Left lung (tissue), 14 donors: ENCODE measurements around the gene DEPDC4. TPM values are rescaled to one million over a fixed set of nuclear protein-coding genes. Genes with fewer than 3 reads are reported as not detected.
"Not testable (repeated sequence)": the region's sequence is repeated elsewhere in the genome, so short reads cannot be mapped to it uniquely, and the experiment has no call there.

Experiments
- ATAC-seq: fragments of 200-7000 bp; cut with Tn5 transposase; one replicate; pipeline ENCODE4 v1.9.1; 2020; ENCODE audit warnings: moderate library complexity
- DNase-seq, 4 donors: peaks; one replicate each; pipeline ENCODE4 v3.0.0-alpha.2; 2013 to 2020
- H3K27ac ChIP-seq, 2 donors: fragments of 200-600 bp; sonication (generic) in 1 of 2; one replicate each; pipeline versions ENCODE4 v1.5.0 to v1.8.0; 2020 to 2021
- H3K27me3 ChIP-seq, 2 donors: fragments of 200-600 bp; sonication (generic) in 1 of 2; one replicate each; pipeline versions ENCODE4 v1.5.0 to v1.8.0; 2020 to 2021
- H3K36me3 ChIP-seq, 2 donors: fragments of 200-600 bp; sonication (generic) in 1 of 2; one replicate each; pipeline versions ENCODE4 v1.5.0 to v1.8.0; 2020 to 2021
- H3K4me1 ChIP-seq, 2 donors: fragments of 200-600 bp; one replicate each; pipeline ENCODE4 v1.8.0; 2021
- H3K4me3 ChIP-seq, 2 donors: fragments of 200-600 bp; sonication (generic) in 1 of 2; one replicate each; pipeline versions ENCODE4 v1.5.0 to v1.8.0; 2020 to 2021; ENCODE audit warnings: mild to moderate bottlenecking in 1 of 2
- H3K9me3 ChIP-seq, 2 donors: fragments of 200-600 bp; sonication (generic) in 1 of 2; one replicate each; pipeline versions ENCODE4 v1.5.0 to v1.8.0; 2020 to 2021
- CTCF ChIP-seq, 2 donors: fragments of 200-600 bp; sonication (generic) in 1 of 2; IDR thresholded peaks; one replicate each; pipeline versions ENCODE4 v1.5.0 to v1.8.0; 2021; ENCODE audit warnings: antibody characterized with exemption in 2 of 2
- intact Hi-C, 2 donors: fragments of 100-400 bp; cut with DNase I; formaldehyde crosslinking; loops; one replicate each; pipeline versions ENCODE4 v1.11.2 to v1.14.2; 2022
- long read RNA-seq, 12 donors: library from polyadenylated mRNA in 2 of 12; unstranded in 2 of 12; transcript quantifications; one replicate each; pipeline ENCODE4 v2.0.0 and lab custom pipeline, GENCODE V29; 2019 to 2026
- polyA plus RNA-seq, 6 donors: library from polyadenylated mRNA; unstranded; fragments of 120-200 nt; gene quantifications; one replicate each; pipeline ENCODE4 v1.2.1, GENCODE V29; 2013; ENCODE audit not compliant: insufficient read length in 6 of 6
- total RNA-seq, 2 donors: library from RNA; stranded (reverse); fragmentation: NEBNext Ultra II Directional; extraction: Animal tissue kit (Norgen Biotek cat#: 25700); gene quantifications; one replicate each; pipeline ENCODE4 v1.2.1, GENCODE V29; 2021
- donor health status: DM: no; HTN: yes; CAD: no.
- donor health status: DM: no; HTN: no; CAD: no.

DEPDC4 gene
- 1 to 10 TPM; 1.7 to 1.8 TPM for total RNA-seq
- polyA plus RNA-seq: 1 to 10 TPM; 4.7 to 9.8 (median 6.9) TPM
- long read RNA-seq, donor 1, partial matches to known transcripts: 0 of 2 reads
- long read RNA-seq, donor 1, other reads (novel, unspliced or antisense): 0 of 2 reads
- long read RNA-seq, donor 2: 0 reads
- long read RNA-seq, donor 3, partial matches to known transcripts: 7 of 7 reads
- long read RNA-seq, donor 3, other reads (novel, unspliced or antisense): 0 of 7 reads
- long read RNA-seq, donor 4, partial matches to known transcripts: 1 of 1 reads
- long read RNA-seq, donor 4, other reads (novel, unspliced or antisense): 0 of 1 reads
- long read RNA-seq, donor 5, partial matches to known transcripts: 17 of 17 reads
- long read RNA-seq, donor 5, other reads (novel, unspliced or antisense): 0 of 17 reads
- long read RNA-seq, donor 6, partial matches to known transcripts: 11 of 11 reads
- long read RNA-seq, donor 6, other reads (novel, unspliced or antisense): 0 of 11 reads
- long read RNA-seq, donor 7, partial matches to known transcripts: 0 of 1 reads
- long read RNA-seq, donor 7, other reads (novel, unspliced or antisense): 0 of 1 reads
- long read RNA-seq, donor 8, partial matches to known transcripts: 76 of 76 reads
- long read RNA-seq, donor 8, other reads (novel, unspliced or antisense): 0 of 76 reads
- long read RNA-seq, donor 9: 0 reads
- long read RNA-seq, donor 10, partial matches to known transcripts: 0 of 1 reads
- long read RNA-seq, donor 10, other reads (novel, unspliced or antisense): 0 of 1 reads
- long read RNA-seq, donor 11: 0 reads
- long read RNA-seq, donor 12: 0 reads

- no peaks in the 10 kb centered on the region for H3K27me3 ChIP-seq
- intact Hi-C loops: no loop called here
- peak within 1 kb of the TSS; percentile 81 to 95 for H3K4me3 ChIP-seq
- peak within 1 kb of the TSS; percentile 93 to 99 for H3K27ac ChIP-seq
- H3K9me3 ChIP-seq: no peaks in the 10 kb centered on the region
- no peaks in the 10 kb centered on the region for H3K36me3 ChIP-seq
- no peak for TF ChIP-seq CTCF (IDR thresholded peaks at IDR 0.05)
- peaks cover 0 to 38% of the 10 kb centered on the region in 2 donors for H3K4me1 ChIP-seq
- peak; percentile 94 to 98 (median 98) for DNase-seq
- ATAC-seq: peak; percentile 95
Measured at GRCh38 chr12:100266835-100267602, at the start of gene DEPDC4, which contains the start of gene SCYL2. DEPDC4 (minus strand) TSS chr12:100267079; CDS start chr12:100267076, 3 bp downstream. SCYL2 (plus strand) TSS chr12:100267177; CDS start chr12:100282971, 15,794 bp downstream.

GRCh38 chr12:100311317-100311716 lies 44.4 kb upstream of the DEPDC4 start:
- no peak overlapping the region for H3K4me3 ChIP-seq
- no peak for TF ChIP-seq CTCF (IDR thresholded peaks at IDR 0.05)
- H3K27ac ChIP-seq: no peak overlapping the region
- H3K9me3 ChIP-seq: no peaks in the 10 kb centered on the region
- H3K36me3 ChIP-seq: peaks cover 0 to 65% of the 10 kb centered on the region in 2 donors
- ATAC-seq (no peak), DNase-seq (no peak)
- intact Hi-C loops: no loop called here
- no peaks in the 10 kb centered on the region for H3K27me3 ChIP-seq
- no peaks in the 10 kb centered on the region for H3K4me1 ChIP-seq

- DNase-seq, H3K27ac ChIP-seq, intact Hi-C loops, H3K9me3 ChIP-seq, H3K4me1 ChIP-seq, ATAC-seq, H3K27me3 ChIP-seq, H3K4me3 ChIP-seq: not testable (repeated sequence)
- H3K36me3 ChIP-seq: peaks cover 0 to 56% of the 10 kb centered on the region in 2 donors
Measured at GRCh38 chr12:100308138-100308537, 41.3 kb upstream of the DEPDC4 start.

GRCh38 chr12:100304334-100304733 lies 37.5 kb upstream of the DEPDC4 start:
- H3K27me3 ChIP-seq, intact Hi-C loops, DNase-seq, H3K4me1 ChIP-seq, H3K27ac ChIP-seq, ATAC-seq, H3K9me3 ChIP-seq, H3K4me3 ChIP-seq: not testable (repeated sequence)
- H3K36me3 ChIP-seq: peaks cover 0 to 59% of the 10 kb centered on the region in 2 donors

- intact Hi-C loops: no loop called here
- no peaks in the 10 kb centered on the region for H3K9me3 ChIP-seq
- no peak overlapping the region for H3K27ac ChIP-seq
- DNase-seq: no peak
- no peak overlapping the region for H3K4me3 ChIP-seq
- ATAC-seq: no peak
- H3K27me3 ChIP-seq: no peaks in the 10 kb centered on the region
- no peaks in the 10 kb centered on the region for H3K4me1 ChIP-seq
- H3K36me3 ChIP-seq: peaks cover 0 to 62% of the 10 kb centered on the region in 2 donors
- no peak for TF ChIP-seq CTCF (IDR thresholded peaks at IDR 0.05)
Measured at GRCh38 chr12:100303831-100304230, 37.0 kb upstream of the DEPDC4 start.
